Measurements from ENCODE around the gene PLA2G4D. TPM values are rescaled to one million over a fixed set of nuclear protein-coding genes. Genes with fewer than 3 reads are reported as not detected.

PLA2G4D gene
- polyA plus RNA-seq, 1 donor from 2014 or later, result not detected

- Histone ChIP-seq H2AFZ (ENCODE audit: low read depth, low read length) (no peak overlapping the region), H3K9me2 (ENCODE audit: insufficient read depth, low read length) (no peaks in the 10 kb centered on the region)
Observed at GRCh38 chr15:42089942-42090341, 4.4 kb downstream of the PLA2G4D start.

DNA sequence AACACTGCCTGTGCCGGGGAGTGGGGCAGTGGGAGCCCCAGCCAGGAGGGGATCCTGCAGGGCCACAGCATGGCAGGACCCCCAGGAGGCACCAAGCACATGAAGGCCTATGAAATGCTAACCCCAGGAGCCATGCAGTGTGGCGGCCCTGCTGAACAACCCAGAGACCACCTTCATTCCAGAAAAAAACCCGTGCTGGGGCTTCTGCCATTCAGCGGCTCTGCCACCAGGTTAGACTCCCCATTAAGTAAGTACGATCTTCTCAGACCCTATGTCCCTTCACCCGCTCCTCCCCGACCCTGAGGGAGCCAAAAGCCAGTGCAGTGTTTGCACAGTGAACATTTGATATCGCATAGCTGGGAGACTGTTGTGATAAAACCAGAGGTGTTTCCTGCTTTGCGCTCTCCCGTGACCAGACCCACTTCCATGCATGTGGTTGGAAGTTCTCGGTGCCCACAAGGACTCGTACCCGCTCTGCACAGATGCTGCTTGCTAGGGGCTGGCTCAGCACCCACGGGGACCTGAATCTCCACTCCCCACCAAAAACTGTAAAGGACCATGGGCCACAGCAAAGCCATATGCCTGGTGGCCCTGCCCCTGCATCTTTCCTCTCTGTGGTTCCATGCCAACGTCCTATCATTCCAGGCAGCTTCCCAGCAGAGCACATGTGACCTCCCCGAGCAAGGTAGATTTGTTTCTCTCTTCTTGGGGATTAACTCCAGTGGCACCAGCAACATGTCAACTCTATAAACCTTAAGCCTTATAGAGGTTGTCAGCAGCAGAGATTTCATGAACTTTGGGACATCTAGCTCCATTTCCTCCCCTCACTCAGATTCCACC lies 5.3 kb downstream of the PLA2G4D start:
- Histone ChIP-seq H4K20me1 (ENCODE audit: insufficient read depth) (no peaks in the 10 kb centered on the region), H3K9me2 (ENCODE audit: insufficient read depth, low read length) (no peaks in the 10 kb centered on the region), H3K27ac (ENCODE audit: low read length) (no peak overlapping the region), H3F3A (ENCODE audit: insufficient read depth, low read length, poor library complexity, severe bottlenecking) (no peaks in the 10 kb centered on the region), H3K9ac (ENCODE audit: low read length) (no peak overlapping the region), H3K79me2 (replicated peaks; ENCODE audit: insufficient read depth, low read length) (no peaks in the 10 kb centered on the region), H3K36me3 (ENCODE audit: insufficient read depth, low read length) (no peaks in the 10 kb centered on the region), H3K4me2 (ENCODE audit: low read length) (no peak overlapping the region), H3K9me3 (ENCODE audit: low read length) (no peaks in the 10 kb centered on the region), H2AFZ (ENCODE audit: low read depth, low read length) (no peak overlapping the region), H3K4me3 (ENCODE audit: low read length) (no peak overlapping the region), H3K27me3 (ENCODE audit: insufficient read depth, low read depth, low read length) (no peaks in the 10 kb centered on the region)
- TF ChIP-seq, protein P1, sequence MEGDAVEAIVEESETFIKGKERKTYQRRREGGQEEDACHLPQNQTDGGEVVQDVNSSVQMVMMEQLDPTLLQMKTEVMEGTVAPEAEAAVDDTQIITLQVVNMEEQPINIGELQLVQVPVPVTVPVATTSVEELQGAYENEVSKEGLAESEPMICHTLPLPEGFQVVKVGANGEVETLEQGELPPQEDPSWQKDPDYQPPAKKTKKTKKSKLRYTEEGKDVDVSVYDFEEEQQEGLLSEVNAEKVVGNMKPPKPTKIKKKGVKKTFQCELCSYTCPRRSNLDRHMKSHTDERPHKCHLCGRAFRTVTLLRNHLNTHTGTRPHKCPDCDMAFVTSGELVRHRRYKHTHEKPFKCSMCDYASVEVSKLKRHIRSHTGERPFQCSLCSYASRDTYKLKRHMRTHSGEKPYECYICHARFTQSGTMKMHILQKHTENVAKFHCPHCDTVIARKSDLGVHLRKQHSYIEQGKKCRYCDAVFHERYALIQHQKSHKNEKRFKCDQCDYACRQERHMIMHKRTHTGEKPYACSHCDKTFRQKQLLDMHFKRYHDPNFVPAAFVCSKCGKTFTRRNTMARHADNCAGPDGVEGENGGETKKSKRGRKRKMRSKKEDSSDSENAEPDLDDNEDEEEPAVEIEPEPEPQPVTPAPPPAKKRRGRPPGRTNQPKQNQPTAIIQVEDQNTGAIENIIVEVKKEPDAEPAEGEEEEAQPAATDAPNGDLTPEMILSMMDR (IDR thresholded peaks at IDR 0.05; ENCODE audit: poor library complexity, severe bottlenecking), result no peak
- TF ChIP-seq, protein P2, sequence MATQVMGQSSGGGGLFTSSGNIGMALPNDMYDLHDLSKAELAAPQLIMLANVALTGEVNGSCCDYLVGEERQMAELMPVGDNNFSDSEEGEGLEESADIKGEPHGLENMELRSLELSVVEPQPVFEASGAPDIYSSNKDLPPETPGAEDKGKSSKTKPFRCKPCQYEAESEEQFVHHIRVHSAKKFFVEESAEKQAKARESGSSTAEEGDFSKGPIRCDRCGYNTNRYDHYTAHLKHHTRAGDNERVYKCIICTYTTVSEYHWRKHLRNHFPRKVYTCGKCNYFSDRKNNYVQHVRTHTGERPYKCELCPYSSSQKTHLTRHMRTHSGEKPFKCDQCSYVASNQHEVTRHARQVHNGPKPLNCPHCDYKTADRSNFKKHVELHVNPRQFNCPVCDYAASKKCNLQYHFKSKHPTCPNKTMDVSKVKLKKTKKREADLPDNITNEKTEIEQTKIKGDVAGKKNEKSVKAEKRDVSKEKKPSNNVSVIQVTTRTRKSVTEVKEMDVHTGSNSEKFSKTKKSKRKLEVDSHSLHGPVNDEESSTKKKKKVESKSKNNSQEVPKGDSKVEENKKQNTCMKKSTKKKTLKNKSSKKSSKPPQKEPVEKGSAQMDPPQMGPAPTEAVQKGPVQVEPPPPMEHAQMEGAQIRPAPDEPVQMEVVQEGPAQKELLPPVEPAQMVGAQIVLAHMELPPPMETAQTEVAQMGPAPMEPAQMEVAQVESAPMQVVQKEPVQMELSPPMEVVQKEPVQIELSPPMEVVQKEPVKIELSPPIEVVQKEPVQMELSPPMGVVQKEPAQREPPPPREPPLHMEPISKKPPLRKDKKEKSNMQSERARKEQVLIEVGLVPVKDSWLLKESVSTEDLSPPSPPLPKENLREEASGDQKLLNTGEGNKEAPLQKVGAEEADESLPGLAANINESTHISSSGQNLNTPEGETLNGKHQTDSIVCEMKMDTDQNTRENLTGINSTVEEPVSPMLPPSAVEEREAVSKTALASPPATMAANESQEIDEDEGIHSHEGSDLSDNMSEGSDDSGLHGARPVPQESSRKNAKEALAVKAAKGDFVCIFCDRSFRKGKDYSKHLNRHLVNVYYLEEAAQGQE (IDR thresholded peaks at IDR 0.05; ENCODE audit: borderline replicate concordance), result no peak
- no peak for TF ChIP-seq EZH2 (IDR thresholded peaks at IDR 0.05; ENCODE audit: borderline replicate concordance, insufficient read depth, low read length, poor library complexity, severe bottlenecking)
- no peak for TF ChIP-seq POLR2AphosphoS5 (IDR thresholded peaks at IDR 0.05)
- no peak for TF ChIP-seq SMC3 (conservative IDR thresholded peaks at IDR 0.05; ENCODE audit: poor library complexity)
- no peak for TF ChIP-seq TAF1 (IDR thresholded peaks at IDR 0.05; ENCODE audit: low read depth)
- TF ChIP-seq MXI1 (conservative IDR thresholded peaks at IDR 0.05; ENCODE audit: poor library complexity, severe bottlenecking), result no peak
- TF ChIP-seq EP300 (conservative IDR thresholded peaks at IDR 0.05; ENCODE audit: poor library complexity, severe bottlenecking), result no peak
- no peak for TF ChIP-seq RAD21 (conservative IDR thresholded peaks at IDR 0.05)

More at GRCh38 chr15:42089942-42090341, 4.4 kb downstream of the PLA2G4D start:
- no peaks in the 10 kb centered on the region for H4K20me1 ChIP-seq (ENCODE audit: insufficient read depth)
- no peak overlapping the region for H3K4me3 ChIP-seq (ENCODE audit: low read length)
- no peak for TF ChIP-seq EP300 (conservative IDR thresholded peaks at IDR 0.05; ENCODE audit: poor library complexity, severe bottlenecking)
- TF ChIP-seq POLR2AphosphoS5 (IDR thresholded peaks at IDR 0.05), result no peak
- TF ChIP-seq, protein P1 (IDR thresholded peaks at IDR 0.05; ENCODE audit: poor library complexity, severe bottlenecking), result no peak
- no peak for TF ChIP-seq SMC3 (conservative IDR thresholded peaks at IDR 0.05; ENCODE audit: poor library complexity)
- TF ChIP-seq MXI1 (conservative IDR thresholded peaks at IDR 0.05; ENCODE audit: poor library complexity, severe bottlenecking), result no peak
- TF ChIP-seq, protein P2 (IDR thresholded peaks at IDR 0.05; ENCODE audit: borderline replicate concordance), result no peak
- no peak for TF ChIP-seq TAF1 (IDR thresholded peaks at IDR 0.05; ENCODE audit: low read depth)
- TF ChIP-seq RAD21 (conservative IDR thresholded peaks at IDR 0.05), result no peak
- no peak for TF ChIP-seq EZH2 (IDR thresholded peaks at IDR 0.05; ENCODE audit: borderline replicate concordance, insufficient read depth, low read length, poor library complexity, severe bottlenecking)
- no peaks in the 10 kb centered on the region for H3K27me3 ChIP-seq (ENCODE audit: insufficient read depth, low read depth, low read length)
- no peaks in the 10 kb centered on the region for H3K36me3 ChIP-seq (ENCODE audit: insufficient read depth, low read length)
- no peaks in the 10 kb centered on the region for H3K79me2 ChIP-seq (replicated peaks; ENCODE audit: insufficient read depth, low read length)
- H3K9ac ChIP-seq (ENCODE audit: low read length), result no peak overlapping the region
- no peaks in the 10 kb centered on the region for H3K9me3 ChIP-seq (ENCODE audit: low read length)
- H3K4me2 ChIP-seq (ENCODE audit: low read length), result no peak overlapping the region
- H3K27ac ChIP-seq (ENCODE audit: low read length), result no peak overlapping the region
- H3F3A ChIP-seq (ENCODE audit: insufficient read depth, low read length, poor library complexity, severe bottlenecking), result no peaks in the 10 kb centered on the region
